ENCODE results near the gene SIGMAR1.
"Not testable (repeated sequence)": the region's sequence is repeated elsewhere in the genome, so short reads cannot be mapped to it uniquely, and the experiment has no call there.

The SIGMAR1 gene

DNA sequence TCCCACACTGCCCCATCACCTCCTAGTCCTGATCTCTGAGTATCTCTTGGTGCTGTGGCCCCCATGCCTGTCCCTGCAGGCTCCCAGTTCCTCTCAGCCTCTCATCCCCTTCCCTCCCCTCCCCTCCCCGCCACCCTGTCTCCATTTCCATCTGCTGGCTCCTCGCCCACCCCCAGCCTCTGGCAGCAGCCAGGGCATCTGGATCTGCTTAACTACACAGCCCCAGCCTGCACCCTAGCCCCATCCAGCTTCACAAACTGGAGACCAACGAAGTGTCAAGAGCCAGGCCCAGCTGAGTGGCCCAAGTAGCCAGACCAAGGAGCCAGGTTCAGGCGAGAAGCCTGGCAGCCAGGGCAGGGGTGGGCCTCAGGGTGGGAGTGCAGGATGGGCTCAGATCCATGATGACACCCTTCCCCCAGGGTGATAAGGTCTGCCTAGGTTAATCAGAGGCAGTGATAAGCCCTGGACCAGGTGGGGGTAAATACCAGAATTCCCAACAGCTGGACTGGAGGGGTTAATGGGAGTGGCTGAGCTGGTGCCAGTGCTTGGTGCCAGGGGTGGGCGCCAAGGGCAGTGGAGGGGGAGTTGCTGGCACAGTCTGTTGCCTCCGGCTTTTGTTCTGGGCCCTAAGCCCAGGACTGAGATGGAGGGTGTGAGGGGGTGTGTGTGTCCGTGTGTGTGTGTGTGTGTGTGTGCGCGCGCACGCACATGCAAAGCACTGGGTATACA is 16.9 kb upstream of the SIGMAR1 start:
- no peak for DNase-seq (ENCODE audit: low read depth)

DNA sequence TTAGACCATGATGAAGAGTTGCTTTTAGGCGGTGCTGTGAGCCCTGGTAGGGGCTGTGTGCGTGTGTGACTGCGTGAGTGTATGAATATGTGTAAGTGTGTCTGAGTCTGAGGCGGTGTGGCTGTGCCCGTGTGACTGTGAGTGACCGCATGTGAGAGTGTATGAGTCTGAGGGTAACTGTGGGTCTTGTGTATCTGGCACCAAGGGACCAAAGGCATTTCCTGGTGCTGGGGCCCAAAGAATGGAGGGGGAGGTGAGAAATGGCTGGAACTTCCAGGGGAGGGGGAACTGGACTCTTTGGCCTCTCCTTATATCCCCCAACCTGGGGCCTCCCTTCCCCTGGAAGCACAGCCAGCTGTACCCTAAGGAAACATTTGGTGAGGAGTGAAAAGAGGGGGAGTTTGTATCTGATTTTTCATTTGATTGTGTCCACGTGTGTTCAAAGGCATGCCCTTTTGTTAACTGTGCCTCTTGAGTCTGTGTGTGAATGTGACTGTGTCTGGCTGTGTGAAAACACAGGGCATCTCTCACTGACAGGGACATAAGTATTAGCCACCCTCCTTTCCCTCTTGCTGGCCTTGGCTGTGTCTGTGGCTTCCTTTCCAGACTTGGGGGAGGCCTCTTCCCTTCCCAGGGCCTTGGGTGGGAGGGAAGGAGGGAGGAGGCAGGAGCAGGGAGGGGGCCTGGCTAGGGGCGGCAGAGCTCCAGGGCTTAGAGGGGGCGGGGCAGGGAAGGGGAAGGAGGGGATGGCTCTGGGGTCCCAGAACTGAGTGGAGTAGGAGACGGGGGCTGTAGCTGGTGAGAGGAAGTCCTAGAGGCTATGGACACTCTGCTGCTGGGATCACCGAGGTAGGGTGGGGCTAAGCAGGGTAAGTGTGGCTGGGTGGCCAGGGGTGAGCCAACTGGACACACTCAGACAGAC is 15.8 kb upstream of the SIGMAR1 start:
- no peak for DNase-seq (ENCODE audit: low read depth)

DNA sequence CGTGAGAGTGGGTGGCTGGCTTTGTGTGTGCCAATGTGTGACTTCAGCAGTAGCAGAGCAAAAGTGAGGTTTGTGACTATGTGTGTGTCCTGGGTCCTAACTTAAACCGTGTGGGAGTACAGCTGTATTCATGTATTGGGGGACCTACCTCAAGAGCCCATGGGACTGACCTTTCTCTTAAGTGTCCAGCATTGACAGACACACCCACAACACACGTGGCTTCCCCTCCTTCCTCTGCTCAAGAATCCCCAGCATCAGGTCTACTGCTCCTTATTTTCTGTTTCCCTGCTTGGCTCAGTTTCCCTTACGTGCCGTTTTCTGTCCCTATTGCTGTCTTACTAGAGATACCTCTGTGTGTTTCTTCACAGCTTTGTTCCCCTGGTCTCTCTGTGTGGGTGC is 15.0 kb upstream of the SIGMAR1 start:
- no peak for DNase-seq (ENCODE audit: low read depth)

DNA sequence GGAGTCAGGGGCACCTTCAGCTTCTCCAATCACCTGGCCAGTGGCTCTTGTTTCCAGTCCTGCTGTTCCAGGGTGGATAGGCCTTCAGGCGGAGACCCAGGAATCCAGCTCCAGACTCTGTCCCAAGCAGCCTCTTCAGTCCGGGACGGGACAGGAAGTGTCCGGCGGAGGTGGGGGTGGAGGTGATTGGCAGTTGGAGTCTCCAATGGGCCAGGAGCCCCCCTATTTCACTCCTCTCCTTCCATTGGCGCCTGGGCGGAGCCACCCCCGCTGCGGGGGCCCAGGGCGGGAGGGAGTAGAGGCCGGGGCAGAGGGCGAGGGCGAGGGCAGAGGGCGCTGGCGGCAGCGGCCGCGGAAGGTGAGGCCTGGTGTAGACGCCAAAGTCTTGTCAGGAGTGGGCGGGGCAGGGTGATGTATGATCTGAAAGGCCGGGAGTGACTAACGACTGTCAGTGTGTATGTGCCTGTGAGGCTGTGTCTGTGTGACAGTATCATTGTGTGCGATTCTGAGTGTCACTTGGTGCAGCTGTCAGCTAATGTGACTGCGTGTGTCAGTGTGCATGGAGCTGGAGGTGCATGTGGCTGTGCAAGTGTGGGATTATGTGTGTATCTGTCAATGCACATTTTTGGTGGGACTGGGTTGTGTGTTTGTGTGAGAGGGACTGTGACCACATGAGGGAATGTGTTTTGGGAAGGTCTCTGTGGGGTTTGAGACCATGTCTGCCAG is 14.5 kb upstream of the SIGMAR1 start, which contains the start of gene IL11RA:
Gene IL11RA (plus strand): TSS at position 310 of the 726 bp plus-strand sequence. CDS start 3,033 bp downstream, outside the sequence.
- peak; percentile 64 for DNase-seq (ENCODE audit: low read depth)

DNA sequence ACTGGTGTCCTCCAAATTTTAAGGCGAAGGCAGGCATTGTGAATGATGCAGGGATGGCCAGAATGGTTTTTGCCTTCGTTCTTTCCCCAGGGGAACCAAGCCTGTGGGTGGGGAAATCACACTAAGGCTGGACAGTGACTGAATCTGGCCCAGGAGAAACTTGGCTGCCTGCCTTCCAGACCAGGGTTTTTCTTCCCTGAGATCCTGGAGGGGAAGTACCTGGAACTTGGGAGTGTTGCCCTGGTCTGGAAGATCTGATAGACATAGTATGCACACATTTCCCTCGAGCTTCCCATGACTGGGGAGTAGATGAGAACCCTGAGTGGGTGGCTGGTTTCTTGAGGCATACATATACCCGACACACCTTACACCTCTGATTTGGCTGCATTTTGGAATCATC is 13.7 kb upstream of the SIGMAR1 start:
- DNase-seq (ENCODE audit: low read depth) = no peak

DNA sequence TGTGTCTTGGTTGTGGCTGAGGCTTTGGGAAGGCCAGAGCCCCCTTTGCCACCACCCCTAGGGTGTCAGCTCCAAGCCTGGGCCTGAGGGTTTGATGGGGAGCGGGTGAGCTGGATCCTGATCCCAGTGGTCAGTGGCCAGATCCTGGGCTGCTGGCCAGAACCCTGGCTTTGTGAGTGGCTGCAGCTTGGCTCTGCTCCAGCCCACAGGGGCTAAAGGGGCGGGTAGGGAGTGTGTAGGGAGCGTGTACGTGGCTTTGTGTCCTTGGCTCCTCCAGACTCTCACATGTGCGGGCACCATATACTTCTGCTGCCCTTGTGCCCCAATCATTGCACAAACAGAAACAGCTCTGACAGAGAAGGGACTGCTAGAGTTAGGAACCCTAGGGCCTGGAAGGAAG is 13.2 kb upstream of the SIGMAR1 start:
- no peak for DNase-seq (ENCODE audit: low read depth)

DNA sequence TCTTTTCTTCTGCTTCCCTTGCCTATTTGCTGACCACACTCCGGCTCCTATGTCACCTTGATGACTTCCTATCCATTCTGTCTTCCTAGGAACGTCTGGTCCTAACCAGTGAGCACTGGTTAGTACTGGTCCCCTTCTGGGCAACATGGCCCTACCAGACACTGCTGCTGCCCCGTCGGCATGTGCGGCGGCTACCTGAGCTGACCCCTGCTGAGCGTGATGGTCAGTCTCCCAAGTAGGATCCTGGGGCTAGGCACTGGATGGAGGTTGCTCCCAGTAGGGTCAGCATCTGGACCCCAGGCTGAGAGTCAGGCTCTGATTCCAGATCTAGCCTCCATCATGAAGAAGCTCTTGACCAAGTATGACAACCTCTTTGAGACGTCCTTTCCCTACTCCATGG is 11.1 kb upstream of the SIGMAR1 start:
- no peak for DNase-seq (ENCODE audit: low read depth)

DNA sequence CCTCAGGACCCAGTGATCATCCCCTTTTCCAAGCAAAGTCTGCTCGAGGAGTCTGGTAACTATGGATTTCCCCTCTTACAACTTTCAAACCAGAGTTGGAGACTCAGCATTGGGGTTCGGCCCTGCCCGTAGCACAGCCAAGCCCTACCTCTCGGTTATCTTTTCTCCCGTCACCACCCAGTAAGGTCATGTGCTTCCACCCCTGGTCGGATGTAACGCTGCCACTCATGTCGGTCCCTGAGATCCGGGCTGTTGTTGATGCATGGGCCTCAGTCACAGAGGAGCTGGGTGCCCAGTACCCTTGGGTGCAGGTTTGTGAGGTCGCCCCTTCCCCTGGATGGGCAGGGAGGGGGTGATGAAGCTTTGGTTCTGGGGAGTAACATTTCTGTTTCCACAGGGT is 10.1 kb upstream of the SIGMAR1 start:
- DNase-seq (ENCODE audit: low read depth) = no peak

DNA sequence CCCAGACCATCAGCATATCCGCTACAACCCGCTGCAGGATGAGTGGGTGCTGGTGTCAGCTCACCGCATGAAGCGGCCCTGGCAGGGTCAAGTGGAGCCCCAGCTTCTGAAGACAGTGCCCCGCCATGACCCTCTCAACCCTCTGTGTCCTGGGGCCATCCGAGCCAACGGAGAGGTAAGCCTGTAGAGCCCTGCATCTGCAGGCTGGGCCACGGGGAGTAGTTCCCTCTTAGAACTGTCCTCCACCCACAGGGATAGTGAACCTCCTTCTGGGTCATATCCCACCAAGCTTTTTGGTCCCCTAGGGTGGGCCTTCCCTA is 9.5 kb upstream of the SIGMAR1 start:
- no peak for DNase-seq (ENCODE audit: low read depth)

DNA sequence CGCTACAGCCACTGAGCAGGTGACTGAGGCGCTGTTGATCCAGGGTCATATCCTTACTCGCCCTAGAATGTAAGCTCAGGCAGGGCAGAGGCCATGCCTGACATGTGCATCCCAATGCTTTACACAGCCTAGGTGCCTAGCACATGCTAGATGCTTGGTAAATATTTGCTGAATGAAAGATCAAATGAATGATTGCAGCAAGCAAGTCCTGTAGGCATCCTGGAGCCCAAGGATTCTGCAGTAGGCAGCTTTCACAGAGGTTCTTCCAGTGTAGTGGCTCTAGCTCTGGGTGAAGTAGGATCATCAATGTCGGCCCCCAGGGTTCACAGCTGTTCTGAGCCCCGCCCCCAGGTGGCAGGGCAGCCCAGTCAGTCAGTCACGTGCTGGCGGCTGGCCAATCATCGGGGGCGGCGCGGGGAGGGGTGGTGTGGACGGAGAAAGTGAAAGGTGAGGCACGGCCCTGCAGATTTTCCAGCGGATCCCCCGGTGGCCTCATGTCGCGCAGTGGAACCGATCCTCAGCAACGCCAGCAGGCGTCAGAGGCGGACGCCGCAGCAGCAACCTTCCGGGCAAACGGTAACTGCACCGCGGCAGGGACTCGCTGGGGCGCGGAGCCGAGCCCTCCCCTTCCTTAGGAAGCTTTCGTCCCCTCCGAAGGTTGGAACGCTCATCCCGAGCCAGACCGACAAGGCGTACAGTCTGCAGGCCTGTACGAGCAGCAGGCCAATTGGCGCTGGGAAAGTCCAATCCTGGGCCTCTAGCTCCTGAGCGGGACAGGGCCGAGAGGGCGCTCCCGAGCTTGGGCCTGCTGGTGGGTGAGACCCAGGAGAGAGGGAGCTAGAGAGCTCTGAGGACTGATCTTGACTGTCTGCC is 8.9 kb upstream of the SIGMAR1 start, which contains the start of gene GALT:
Gene GALT (plus strand): TSS at position 465 of the 873 bp plus-strand sequence. CDS start 30 bp downstream, at position 495.
- DNase-seq (ENCODE audit: low read depth) = peak; percentile 97

DNA sequence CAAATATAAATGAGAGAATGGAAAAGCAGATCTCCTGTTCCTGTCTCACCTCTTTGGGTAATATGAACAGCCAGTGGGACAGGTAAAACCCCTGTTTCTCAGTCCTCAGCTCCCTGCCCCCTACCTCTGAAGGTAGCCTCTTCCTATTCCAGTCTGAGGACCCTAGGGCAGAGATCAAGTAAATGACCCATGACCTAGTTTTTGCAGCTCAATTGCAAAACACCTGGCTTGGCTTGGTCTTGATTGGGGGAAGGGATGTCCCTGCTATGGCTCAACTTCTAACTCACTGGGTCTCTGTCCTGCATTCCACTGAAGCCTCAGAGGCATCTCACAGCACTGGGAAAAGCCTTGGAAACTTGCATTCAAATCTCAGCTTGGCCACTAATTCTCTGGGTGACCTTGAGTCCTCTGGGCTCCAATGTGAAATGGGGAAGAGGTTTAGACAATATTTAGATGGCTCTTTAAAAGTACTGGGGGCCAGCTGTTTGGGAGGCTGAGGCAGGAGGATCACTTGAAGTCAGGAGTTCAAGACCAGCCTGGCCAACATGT is 7.3 kb upstream of the SIGMAR1 start:
- DNase-seq (ENCODE audit: low read depth) = no peak

DNA sequence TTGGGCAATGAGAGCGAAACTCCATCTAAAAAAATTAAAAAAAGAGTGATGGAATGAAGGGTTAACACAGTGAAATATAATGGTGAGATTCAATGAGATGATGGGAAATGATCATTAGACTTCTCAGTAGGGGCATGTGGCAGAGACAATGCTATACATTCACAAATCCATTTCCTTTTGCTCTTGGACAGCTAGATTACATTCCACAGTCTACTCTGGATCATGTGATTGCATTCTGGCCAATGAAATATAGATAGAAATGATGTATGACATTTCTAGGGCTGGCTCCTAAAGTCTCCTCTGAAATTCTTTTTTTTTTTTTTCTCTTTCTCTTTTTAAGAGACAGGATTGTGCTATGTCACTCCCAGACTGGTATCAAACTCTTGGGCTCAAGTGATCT is 5.1 kb upstream of the SIGMAR1 start:
- DNase-seq (ENCODE audit: low read depth) = no peak

DNA sequence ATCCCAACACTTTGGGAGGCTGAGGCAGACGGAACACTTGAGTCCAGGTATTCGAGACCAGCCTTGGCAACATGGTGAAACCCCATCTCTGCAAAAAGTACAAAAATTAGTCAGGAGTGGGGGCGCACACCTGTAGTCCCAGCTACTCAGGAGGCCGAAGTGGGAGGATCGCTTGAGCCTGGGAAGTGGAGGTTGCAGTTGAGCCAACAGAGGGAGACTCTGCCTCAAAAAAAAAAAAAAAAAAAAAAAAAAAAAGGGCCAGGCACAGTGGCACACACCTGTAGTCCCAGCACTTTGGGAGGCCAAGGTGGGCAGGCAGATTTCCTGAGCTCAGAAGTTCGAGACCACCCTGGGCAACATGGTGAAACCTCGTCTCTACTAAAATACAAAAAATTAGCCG is 1.7 kb upstream of the SIGMAR1 start:
- DNase-seq (ENCODE audit: low read depth) = not testable (repeated sequence)

DNA sequence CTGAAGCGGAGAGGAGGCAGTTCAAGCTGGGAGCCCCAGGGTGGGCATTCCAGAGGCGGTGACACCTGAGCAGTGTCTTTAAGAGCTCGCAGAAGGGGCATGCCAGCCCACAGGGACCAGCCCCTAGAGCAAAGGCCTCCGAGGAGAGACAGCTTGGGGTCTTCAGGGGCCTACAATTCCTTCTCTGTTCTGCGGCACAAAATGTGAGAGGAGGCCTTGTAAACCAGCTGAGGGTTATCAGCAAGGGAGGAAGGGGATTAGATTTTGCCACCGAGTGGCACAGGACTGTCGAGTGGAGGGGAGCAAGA is 505 bp upstream of the SIGMAR1 start:
- DNase-seq (ENCODE audit: low read depth) = no peak

DNA sequence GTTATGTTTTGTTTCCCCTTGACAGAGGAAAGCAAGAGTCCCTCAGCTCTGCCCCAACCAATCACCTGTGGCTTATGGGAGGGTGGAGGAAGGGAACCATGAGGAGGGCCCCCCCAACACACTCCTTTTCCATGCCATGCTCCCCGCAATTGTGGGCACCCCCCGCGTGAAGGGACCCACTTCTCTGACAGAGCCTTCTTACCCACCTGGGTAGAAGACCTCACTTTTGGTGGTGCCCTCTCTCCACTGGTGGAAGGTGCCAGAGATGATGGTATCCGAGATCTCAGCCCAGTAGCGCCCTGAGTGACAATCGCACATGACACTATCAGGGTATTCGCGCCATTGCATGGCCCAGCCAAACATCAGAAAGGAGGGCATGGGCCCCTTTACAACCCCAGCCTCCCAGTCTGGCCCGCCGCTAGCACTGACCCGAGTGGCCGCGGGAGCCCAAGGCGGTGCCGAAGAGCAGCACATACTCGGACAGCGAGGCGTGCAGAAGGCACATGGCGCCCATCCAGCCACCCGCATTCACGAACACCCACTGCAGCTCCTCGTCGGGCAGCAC is 714 bp downstream of the SIGMAR1 start:
- no peak for DNase-seq (ENCODE audit: low read depth)

DNA sequence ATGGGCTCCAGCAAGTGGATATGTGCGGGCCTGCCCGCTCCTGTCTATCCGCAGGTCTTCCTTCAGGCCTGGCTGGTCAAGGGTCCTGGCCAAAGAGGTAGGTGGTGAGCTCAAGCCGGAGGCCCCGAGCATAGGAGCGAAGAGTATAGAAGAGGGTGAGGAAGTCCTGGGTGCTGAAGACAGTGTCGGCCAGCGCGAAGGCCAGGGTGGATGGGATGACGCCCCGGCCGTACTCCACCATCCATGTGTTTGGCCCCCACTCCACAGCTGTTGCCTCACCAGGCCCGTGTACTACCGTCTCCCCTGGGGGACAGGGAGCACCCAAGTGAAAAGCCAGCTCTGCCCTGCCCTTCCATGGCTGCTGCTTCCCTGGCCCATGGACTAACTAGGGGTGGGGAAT is 2.0 kb downstream of the SIGMAR1 start:
- DNase-seq (ENCODE audit: low read depth) = no peak

DNA sequence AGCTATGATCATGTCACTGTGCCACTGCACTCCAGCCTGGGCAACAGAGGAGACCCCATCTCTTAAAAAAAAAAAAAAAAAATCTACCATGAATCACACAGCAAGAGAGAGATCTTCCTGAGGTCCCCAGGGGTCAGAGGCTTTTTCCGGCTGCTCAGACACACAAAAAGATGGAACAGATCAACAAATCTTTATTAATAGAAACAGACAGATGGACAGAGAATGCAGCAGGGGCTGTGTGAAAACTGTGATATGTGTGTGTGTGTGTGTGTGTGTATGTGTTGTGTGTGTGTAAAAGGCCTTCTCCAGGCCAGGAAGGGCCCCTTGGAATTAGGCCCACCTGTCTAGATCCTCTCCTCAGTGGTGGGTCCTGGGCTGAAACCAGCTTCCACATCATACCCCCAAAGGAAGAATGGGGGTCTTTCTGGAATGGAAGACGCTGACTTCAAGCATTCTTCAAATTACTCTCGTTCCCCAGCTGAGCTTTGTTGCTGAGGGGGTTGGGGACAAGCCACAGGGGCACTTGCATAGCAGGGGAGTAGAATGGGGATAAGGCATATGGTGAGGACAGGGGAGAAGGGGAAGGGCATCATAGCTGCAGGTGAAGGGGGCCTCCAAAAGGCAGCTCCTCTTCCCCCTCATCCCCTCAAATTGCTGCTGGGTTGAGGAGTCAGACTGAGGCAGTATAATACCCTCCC is 2.9 kb downstream of the SIGMAR1 start:
- DNase-seq (ENCODE audit: low read depth) = no peak

DNA sequence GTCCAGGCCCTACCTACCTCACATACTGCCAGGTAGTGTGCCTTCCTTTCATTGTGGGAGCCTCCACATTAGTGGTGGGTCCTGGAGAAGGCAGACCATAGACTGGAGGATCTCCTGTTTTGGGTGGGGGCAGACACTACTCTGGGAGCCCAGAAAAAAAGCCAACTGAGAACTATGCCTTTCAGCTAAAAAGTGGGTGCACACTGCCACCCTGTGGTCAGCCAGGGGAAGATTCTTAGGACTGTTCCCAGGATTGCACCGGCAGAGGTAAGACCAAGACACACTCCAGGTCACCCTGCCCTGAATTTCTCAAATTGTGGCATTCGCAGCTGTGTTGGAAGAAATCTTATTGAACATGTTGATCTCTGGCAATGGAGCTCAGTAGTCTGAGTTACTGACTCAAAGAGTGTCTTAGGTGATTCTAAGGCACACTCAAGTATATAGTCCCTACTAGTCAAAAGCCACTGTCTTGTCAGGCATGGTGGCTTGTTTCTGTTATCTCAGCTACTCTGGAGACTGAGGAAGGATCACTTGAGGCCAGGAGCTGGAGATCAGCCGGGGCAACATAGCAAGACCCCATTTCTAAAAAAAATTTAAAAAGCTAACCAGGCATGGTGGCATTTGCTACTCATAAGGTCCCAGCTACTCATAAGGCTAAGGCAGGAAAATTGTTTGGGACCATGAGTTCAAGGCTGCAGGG is 3.6 kb downstream of the SIGMAR1 start:
- DNase-seq (ENCODE audit: low read depth) = peak; percentile 60

DNA sequence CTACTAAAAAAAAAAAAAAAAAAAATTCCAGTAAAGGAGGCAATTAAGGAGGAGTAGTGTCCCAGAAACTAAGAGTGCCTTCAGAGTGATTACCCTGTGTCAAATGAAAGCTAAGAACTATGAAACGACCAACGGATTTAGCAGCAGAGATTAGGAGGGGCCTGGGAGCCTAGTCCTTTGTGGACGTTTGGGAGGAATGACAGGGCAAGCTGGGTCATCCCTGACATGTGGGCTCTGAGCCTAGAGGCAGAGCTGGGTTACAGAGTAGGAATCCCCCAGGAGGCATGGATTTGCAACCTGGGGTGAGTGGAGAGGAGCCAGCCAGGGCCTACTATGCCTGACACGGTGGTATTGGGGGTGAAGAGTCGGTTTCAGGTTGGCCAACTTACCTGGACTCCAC is 4.4 kb downstream of the SIGMAR1 start:
- no peak for DNase-seq (ENCODE audit: low read depth)
